ENCODE measurements around the gene CORO2A.

DNA sequence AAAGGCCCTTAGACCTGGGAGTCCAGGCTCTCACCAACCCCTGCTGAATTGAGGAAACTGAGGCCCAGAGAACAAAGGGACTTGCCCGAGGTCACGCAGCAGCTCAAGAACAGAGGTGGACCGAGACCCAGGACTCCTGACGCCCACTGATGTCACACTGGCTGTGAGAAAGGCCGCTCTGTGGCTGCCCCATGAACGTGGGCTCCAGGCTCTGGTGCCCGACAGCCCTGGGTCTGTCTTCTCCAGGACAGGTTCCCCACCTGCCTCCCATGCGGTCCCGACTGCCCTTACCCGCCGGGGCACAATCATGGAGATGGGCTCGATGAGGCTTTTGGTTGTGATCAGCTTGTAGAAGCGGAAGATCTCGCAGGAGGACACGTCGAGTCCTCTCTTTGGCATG is 64.1 kb downstream of the CORO2A start:
- TF ChIP-seq, protein P1, sequence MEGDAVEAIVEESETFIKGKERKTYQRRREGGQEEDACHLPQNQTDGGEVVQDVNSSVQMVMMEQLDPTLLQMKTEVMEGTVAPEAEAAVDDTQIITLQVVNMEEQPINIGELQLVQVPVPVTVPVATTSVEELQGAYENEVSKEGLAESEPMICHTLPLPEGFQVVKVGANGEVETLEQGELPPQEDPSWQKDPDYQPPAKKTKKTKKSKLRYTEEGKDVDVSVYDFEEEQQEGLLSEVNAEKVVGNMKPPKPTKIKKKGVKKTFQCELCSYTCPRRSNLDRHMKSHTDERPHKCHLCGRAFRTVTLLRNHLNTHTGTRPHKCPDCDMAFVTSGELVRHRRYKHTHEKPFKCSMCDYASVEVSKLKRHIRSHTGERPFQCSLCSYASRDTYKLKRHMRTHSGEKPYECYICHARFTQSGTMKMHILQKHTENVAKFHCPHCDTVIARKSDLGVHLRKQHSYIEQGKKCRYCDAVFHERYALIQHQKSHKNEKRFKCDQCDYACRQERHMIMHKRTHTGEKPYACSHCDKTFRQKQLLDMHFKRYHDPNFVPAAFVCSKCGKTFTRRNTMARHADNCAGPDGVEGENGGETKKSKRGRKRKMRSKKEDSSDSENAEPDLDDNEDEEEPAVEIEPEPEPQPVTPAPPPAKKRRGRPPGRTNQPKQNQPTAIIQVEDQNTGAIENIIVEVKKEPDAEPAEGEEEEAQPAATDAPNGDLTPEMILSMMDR (IDR thresholded peaks at IDR 0.05; ENCODE audit: borderline replicate concordance, extremely low read depth, low read length, poor library complexity, severe bottlenecking), result no peak
- TF ChIP-seq EZH2 (IDR thresholded peaks at IDR 0.05; ENCODE audit: borderline replicate concordance, low read depth, low read length, severe bottlenecking), result no peak
